HEK293 (cell line): ENCODE data around the gene CHRNA5.

Experiments
- CTCF ChIP-seq: fragments of 450-650 bp; formaldehyde crosslinking; IDR thresholded peaks from 2 replicates; pipeline ENCODE4 v1.5.1; 2016; ENCODE audit warnings: missing biosample characterization, missing genetic modification characterization
- MYNN ChIP-seq: fragments of 450-650 bp; formaldehyde crosslinking; IDR thresholded peaks from 2 replicates; pipeline ENCODE4 v1.5.1; 2016; ENCODE audit warnings: missing biosample characterization, missing genetic modification characterization, borderline replicate concordance
- ZNF266 ChIP-seq: fragments of 450-650 bp; formaldehyde crosslinking; IDR thresholded peaks from 2 replicates; pipeline ENCODE4 v1.5.1; 2016; ENCODE audit warnings: missing biosample characterization, missing genetic modification characterization, low read depth
- ZNF341 ChIP-seq: fragments of 450-650 bp; formaldehyde crosslinking; IDR thresholded peaks from 2 replicates; pipeline ENCODE4; 2016; ENCODE audit warnings: low read depth, missing biosample characterization, missing genetic modification characterization
- ZNF623 ChIP-seq: fragments of 450-650 bp; formaldehyde crosslinking; IDR thresholded peaks from 2 replicates; pipeline ENCODE4 v1.5.1; 2016; ENCODE audit warnings: missing biosample characterization, missing genetic modification characterization

GRCh38 chr15:78542647-78543046, 22.7 kb upstream of the CHRNA5 start:
- TF ChIP-seq ZNF623 (no peak), MYNN (tag by site-specific recombination) (no peak), CTCF (tag by site-specific recombination) (no peak), ZNF341 (tag by site-specific recombination) (no peak), ZNF266 (no peak)
